Measurements from ENCODE around the gene USH2A. TPM values are rescaled to one million over a fixed set of nuclear protein-coding genes. Genes with fewer than 3 reads are reported as not detected.

Gene USH2A
- total RNA-seq, 1 donor from 2014 or later = 0.04 TPM

GRCh38 chr1:215594640-215595039 lies 828.6 kb downstream of the USH2A start:
- Mint-ChIP-seq H3K27ac (no peak overlapping the region), H3K4me3 (no peak overlapping the region), H3K4me1 (peaks cover 9% of the 10 kb centered on the region), H3K27me3 (ENCODE audit: insufficient read depth, low read depth) (no peaks in the 10 kb centered on the region), H3K36me3 (peaks cover 46% of the 10 kb centered on the region), H3K9me3 (peaks cover 2% of the 10 kb centered on the region)
- H3K4me3 ChIP-seq = no peak overlapping the region
- H2AFZ ChIP-seq (replicated peaks) = no peak overlapping the region
- no peak overlapping the region for H3K9ac ChIP-seq
- H3K9me3 ChIP-seq (ENCODE audit: low read depth) = no peaks in the 10 kb centered on the region
- peaks cover 7% of the 10 kb centered on the region for H3F3A ChIP-seq (ENCODE audit: low read depth)
- TF ChIP-seq EZH2 (IDR thresholded peaks at IDR 0.05) = no peak
- TF ChIP-seq CTCF (IDR thresholded peaks at IDR 0.05) = no peak
- TF ChIP-seq EZH2phosphoT487 (IDR thresholded peaks at IDR 0.05) = no peak
- no peak for DNase-seq (ENCODE audit: low spot score)
- peaks cover 9% of the 10 kb centered on the region for H3K4me1 ChIP-seq
- H3K4me2 ChIP-seq = no peak overlapping the region
- no peaks in the 10 kb centered on the region for H3K36me3 ChIP-seq
- H3K79me2 ChIP-seq (ENCODE audit: low read depth) = no peaks in the 10 kb centered on the region
- no peaks in the 10 kb centered on the region for H3K27me3 ChIP-seq
- H3K27ac ChIP-seq = no peak overlapping the region
- peaks cover 4% of the 10 kb centered on the region for H4K20me1 ChIP-seq (ENCODE audit: low read depth)

DNA sequence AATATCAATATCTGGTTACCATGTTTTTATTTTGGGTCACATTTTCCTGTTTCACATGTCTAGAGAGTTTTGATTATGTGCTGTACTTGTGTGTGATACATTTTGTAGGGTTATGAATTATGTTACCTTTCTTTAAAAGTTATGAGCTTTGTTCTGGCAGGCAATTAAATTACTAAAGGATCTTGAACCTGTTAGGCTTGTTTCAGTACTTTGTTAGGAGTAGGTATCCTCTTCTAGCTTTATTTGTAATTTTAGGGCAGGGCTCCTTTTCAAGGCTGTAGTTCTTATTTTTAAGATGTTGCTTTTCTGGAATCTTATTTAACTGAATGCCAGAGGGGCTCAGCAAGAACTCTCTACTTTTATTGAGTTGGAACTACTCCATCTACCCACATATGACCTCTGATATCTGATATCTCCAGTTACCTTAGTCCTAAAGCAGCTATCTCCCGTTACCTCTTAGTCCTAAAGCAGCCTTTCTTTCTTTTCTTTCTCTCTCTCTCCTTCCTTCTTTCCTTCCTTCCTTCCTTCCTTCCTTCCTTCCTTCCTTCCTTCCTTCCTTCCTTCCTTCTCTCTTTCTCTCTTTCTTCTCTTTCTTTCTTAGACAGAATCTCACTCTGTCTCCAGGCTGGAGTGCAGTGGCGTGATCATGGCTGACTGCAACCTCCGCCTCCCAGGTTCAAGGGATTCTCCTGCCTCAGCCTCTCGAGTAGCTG lies 832.3 kb downstream of the USH2A start:
- H3K27me3 Mint-ChIP-seq (ENCODE audit: insufficient read depth, low read depth) = no peaks in the 10 kb centered on the region
- no peak overlapping the region for H3K4me2 ChIP-seq
- H3K27ac ChIP-seq = no peak overlapping the region
- H4K20me1 ChIP-seq (ENCODE audit: low read depth) = peaks cover 4% of the 10 kb centered on the region
- H3K4me3 ChIP-seq = no peak overlapping the region
- peaks cover 8% of the 10 kb centered on the region for H3K36me3 ChIP-seq
- H3K9me3 Mint-ChIP-seq = peaks cover 2% of the 10 kb centered on the region
- H3K9me3 ChIP-seq (ENCODE audit: low read depth) = no peaks in the 10 kb centered on the region
- DNase-seq (ENCODE audit: low spot score) = no peak
- H3K9ac ChIP-seq = no peak overlapping the region
- no peaks in the 10 kb centered on the region for H3K27me3 ChIP-seq
- H3K4me1 ChIP-seq = no peaks in the 10 kb centered on the region
- H3K4me1 Mint-ChIP-seq = peaks cover 2% of the 10 kb centered on the region
- no peak overlapping the region for H3K27ac Mint-ChIP-seq
- H3F3A ChIP-seq (ENCODE audit: low read depth) = no peaks in the 10 kb centered on the region
- TF ChIP-seq EZH2phosphoT487 (IDR thresholded peaks at IDR 0.05) = no peak
- no peaks in the 10 kb centered on the region for H3K79me2 ChIP-seq (ENCODE audit: low read depth)
- H3K4me3 Mint-ChIP-seq = no peak overlapping the region
- peaks cover 39% of the 10 kb centered on the region for H3K36me3 Mint-ChIP-seq
- H2AFZ ChIP-seq (replicated peaks) = no peak overlapping the region

GRCh38 chr1:215589650-215590435 lies 833.4 kb downstream of the USH2A start:
- Mint-ChIP-seq H3K4me1 (no peaks in the 10 kb centered on the region), H3K27ac (no peak overlapping the region), H3K4me3 (no peak overlapping the region), H3K27me3 (ENCODE audit: insufficient read depth, low read depth) (no peaks in the 10 kb centered on the region), H3K36me3 (peaks cover 41% of the 10 kb centered on the region), H3K9me3 (peaks cover 6% of the 10 kb centered on the region)
- Histone ChIP-seq H4K20me1 (ENCODE audit: low read depth) (peaks cover 4% of the 10 kb centered on the region), H2AFZ (replicated peaks) (no peak overlapping the region), H3K27ac (no peak overlapping the region), H3K4me2 (no peak overlapping the region), H3K9me3 (ENCODE audit: low read depth) (peaks cover 4% of the 10 kb centered on the region), H3K9ac (no peak overlapping the region), H3K36me3 (peaks cover 17% of the 10 kb centered on the region), H3K27me3 (no peaks in the 10 kb centered on the region), H3K4me1 (no peaks in the 10 kb centered on the region), H3K79me2 (ENCODE audit: low read depth) (no peaks in the 10 kb centered on the region), H3F3A (ENCODE audit: low read depth) (no peaks in the 10 kb centered on the region), H3K4me3 (no peak overlapping the region)
- DNase-seq (ENCODE audit: low spot score) = no peak
- TF ChIP-seq EZH2phosphoT487 (IDR thresholded peaks at IDR 0.05) = no peak
- no peak for TF ChIP-seq CTCF (IDR thresholded peaks at IDR 0.05)
- TF ChIP-seq EZH2 (IDR thresholded peaks at IDR 0.05) = no peak

- H3K27me3 Mint-ChIP-seq (ENCODE audit: insufficient read depth, low read depth) = no peaks in the 10 kb centered on the region
- H3K4me1 ChIP-seq = no peaks in the 10 kb centered on the region
- H3K4me1 Mint-ChIP-seq = peaks cover 4% of the 10 kb centered on the region
- no peak overlapping the region for H3K27ac Mint-ChIP-seq
- no peaks in the 10 kb centered on the region for H3K79me2 ChIP-seq (ENCODE audit: low read depth)
- no peak for DNase-seq (ENCODE audit: low spot score)
- H3K4me3 ChIP-seq = no peak overlapping the region
- H3K9me3 Mint-ChIP-seq = peaks cover 7% of the 10 kb centered on the region
- H3K4me2 ChIP-seq = no peak overlapping the region
- peaks cover 6% of the 10 kb centered on the region for H3K9me3 ChIP-seq (ENCODE audit: low read depth)
- no peak overlapping the region for H3K27ac ChIP-seq
- H3K36me3 Mint-ChIP-seq = peaks cover 61% of the 10 kb centered on the region
- H3F3A ChIP-seq (ENCODE audit: low read depth) = no peaks in the 10 kb centered on the region
- no peak overlapping the region for H2AFZ ChIP-seq (replicated peaks)
- TF ChIP-seq EZH2 (IDR thresholded peaks at IDR 0.05) = no peak
- no peak for TF ChIP-seq EZH2phosphoT487 (IDR thresholded peaks at IDR 0.05)
- no peak for TF ChIP-seq CTCF (IDR thresholded peaks at IDR 0.05)
- H3K4me3 Mint-ChIP-seq = no peak overlapping the region
- no peaks in the 10 kb centered on the region for H3K27me3 ChIP-seq
- H4K20me1 ChIP-seq (ENCODE audit: low read depth) = no peaks in the 10 kb centered on the region
- no peak overlapping the region for H3K9ac ChIP-seq
- H3K36me3 ChIP-seq = peaks cover 33% of the 10 kb centered on the region
Observed at GRCh38 chr1:215584389-215584788, 838.9 kb downstream of the USH2A start.
